Endothelial cell of umbilical vein (primary cell): ENCODE data around the gene SRGAP3. TPM values are rescaled to one million over a fixed set of nuclear protein-coding genes. Genes with fewer than 3 reads are reported as not detected.

Experiments used
- BruUV-seq: library from RNA; stranded (reverse); fragments of 400-500 nt; replicated peaks from 2 replicates; lab custom pipeline; 2021; lab: Mats Ljungman, UMichigan
- CTCF ChIA-PET: fragments of 300-600, 350-600 bp; sonication (Branson Sonifier 250); formaldehyde crosslinking; loops from one replicate; lab custom pipeline; 2021; ENCODE audit warnings: antibody characterized with exemption, inconsistent platforms; lab: Charles Lee
- POLR2A ChIA-PET: fragments of 300-600, 350-600 bp; sonication (Branson Sonifier 250); formaldehyde crosslinking; loops from one replicate; lab custom pipeline; 2021; ENCODE audit warnings: antibody characterized with exemption, inconsistent platforms; lab: Charles Lee
- DNase-seq: peaks from one replicate; pipeline ENCODE4 v3.0.0-alpha.2; 2011; ENCODE audit warnings: low read depth, low spot score
- FAIRE-seq: peaks from 2 replicates; lab custom pipeline; 2011; peaks lifted over from hg19 to GRCh38; lab: Jason Lieb, UNC
- H2AFZ ChIP-seq: 2 replicates; pipeline ENCODE4 v1.6.0; 2012; ENCODE audit warnings: low read depth, low read length, control low read depth, inconsistent platforms
- H3K27ac ChIP-seq: 2 replicates; pipeline ENCODE4 v1.5.1; 2011; ENCODE audit warnings: low read depth, mild to moderate bottlenecking, control low read depth, low read length, moderate library complexity; ENCODE audit not compliant: insufficient read depth
- H3K27me3 ChIP-seq, 2 experiments: 2 replicates each; pipeline versions ENCODE4 v1.6.0 to v1.6.1; 2011; ENCODE audit warnings: low read length in 2 of 2, mixed read lengths in 1 of 2; ENCODE audit not compliant: control insufficient read depth in 2 of 2, insufficient read depth in 2 of 2
- H3K36me3 ChIP-seq, 2 experiments: 2 replicates in 1 of 2; 3 replicates in 1 of 2; pipeline ENCODE4 v1.5.1; 2011; ENCODE audit warnings: low read length in 2 of 2, mild to moderate bottlenecking in 1 of 2, moderate library complexity in 1 of 2; ENCODE audit not compliant: control insufficient read depth in 2 of 2, insufficient read depth in 2 of 2; ENCODE audit errors: extremely low read depth in 1 of 2
- H3K4me1 ChIP-seq: 3 replicates; pipeline ENCODE4 v1.5.1; 2011; ENCODE audit warnings: mild to moderate bottlenecking, low read length; ENCODE audit not compliant: control insufficient read depth, insufficient read depth; ENCODE audit errors: extremely low read depth
- H3K4me2 ChIP-seq: 2 replicates; pipeline ENCODE4 v1.6.1; 2011; ENCODE audit warnings: low read length, control low read depth, mixed read lengths; ENCODE audit not compliant: insufficient read depth
- H3K4me3 ChIP-seq, 3 experiments: fragments of 200-600 bp in 1 of 3; sonication (generic), shearing (Covaris generic) in 1 of 3; replicated peaks in 1 of 3; 2 replicates each; pipeline ENCODE4 v1.5.1; 2011 to 2016; ENCODE audit warnings: control low read depth in 3 of 3, low read length in 3 of 3, mild to moderate bottlenecking in 2 of 3, inconsistent platforms in 1 of 3, low read depth in 1 of 3, moderate library complexity in 1 of 3; ENCODE audit not compliant: insufficient read depth in 1 of 3
- H3K79me2 ChIP-seq: 2 replicates; pipeline ENCODE4 v1.6.0; 2012; ENCODE audit warnings: low read length, inconsistent platforms; ENCODE audit not compliant: control insufficient read depth, insufficient read depth
- H3K9ac ChIP-seq: replicated peaks from 2 replicates; pipeline ENCODE3; 2011; ENCODE audit warnings: low read length, control low read depth; ENCODE audit not compliant: insufficient read depth; ENCODE audit errors: extremely low read depth
- H3K9me1 ChIP-seq: replicated peaks from 3 replicates; pipeline ENCODE4 v1.6.0; 2011; ENCODE audit warnings: mild to moderate bottlenecking, low read length; ENCODE audit not compliant: control insufficient read depth, insufficient read depth; ENCODE audit errors: extremely low read depth
- H3K9me3 ChIP-seq: replicated peaks from 2 replicates; pipeline ENCODE4 v1.5.1; 2012; ENCODE audit warnings: low read length, inconsistent platforms; ENCODE audit not compliant: control insufficient read depth, insufficient read depth
- H4K20me1 ChIP-seq: replicated peaks from 2 replicates; pipeline ENCODE3; 2011; ENCODE audit warnings: mild to moderate bottlenecking, low read length; ENCODE audit not compliant: control insufficient read depth, insufficient read depth; ENCODE audit errors: extremely low read depth
- FOS ChIP-seq: IDR thresholded peaks from 2 replicates; pipeline ENCODE4 v1.6.1; 2011; ENCODE audit warnings: mild to moderate bottlenecking, low read length, moderate library complexity, borderline replicate concordance; ENCODE audit not compliant: insufficient read depth
- GATA2 ChIP-seq: IDR thresholded peaks from 2 replicates; pipeline ENCODE4 v1.7.0; 2011; ENCODE audit warnings: low read depth, mild to moderate bottlenecking, moderate library complexity, mixed read lengths, low read length; ENCODE audit not compliant: insufficient read length, insufficient read depth
- JUN ChIP-seq: IDR thresholded peaks from 2 replicates; pipeline ENCODE4 v1.6.1; 2011; ENCODE audit warnings: borderline replicate concordance, low read depth; ENCODE audit not compliant: insufficient read length, insufficient read depth
- MYC ChIP-seq: IDR thresholded peaks from one replicate; pipeline ENCODE4 v1.6.1; 2011; ENCODE audit warnings: mild to moderate bottlenecking, low read depth, low read length
- POLR2A ChIP-seq: IDR thresholded peaks from 2 replicates; pipeline ENCODE4 v1.6.1; 2012; ENCODE audit warnings: low read depth, mild to moderate bottlenecking, control low read depth, low read length
- POLR2AphosphoS5 ChIP-seq: IDR thresholded peaks from 2 replicates; pipeline ENCODE4 v1.6.1; 2012; ENCODE audit warnings: low read depth, mild to moderate bottlenecking, control low read depth, low read length, moderate library complexity; ENCODE audit not compliant: insufficient read depth
- dilution Hi-C: fragments of 300-500 bp; cut with MboI; formaldehyde crosslinking; loops from one replicate; pipeline ENCODE4 v1.15.0; 2019; ENCODE audit warnings: low sequenced_read_pairs; ENCODE audit not compliant: extremely low pct_ligation_motif_present
- intact Hi-C: fragments of 100-400 bp; cut with micrococcal nuclease; formaldehyde crosslinking; loops from one replicate; pipeline ENCODE4 v1.10.0; 2022
- polyA plus RNA-seq, 4 experiments: library from polyadenylated mRNA; depleted of rRNA in 3 of 4; stranded (reverse) in 3 of 4; unstranded in 1 of 4; fragments of >200 nt; gene quantifications; 2 replicates each; pipeline versions ENCODE4 v1.2.1 to v1.2.3, GENCODE V29; 2011 to 2012; ENCODE audit warnings: missing spikeins in 1 of 4
- total RNA-seq: library from RNA; stranded (reverse); gene quantifications from 2 replicates; pipeline ENCODE4 v1.2.3, GENCODE V29; 2021
- TF ChIP-seq, protein P1 (sequence below), 2 donors: IDR thresholded peaks; 1 replicate in 1 of 2; 2 replicates in 1 of 2; pipeline ENCODE4 v1.5.1; 2011; ENCODE audit warnings: low read length in 2 of 2, mild to moderate bottlenecking in 2 of 2, moderate library complexity in 2 of 2, control low read depth in 1 of 2, inconsistent platforms in 1 of 2, low read depth in 1 of 2; ENCODE audit not compliant: insufficient read depth in 1 of 2; ENCODE audit errors: extremely low read depth in 1 of 2
- TF ChIP-seq, protein P2 (sequence below): IDR thresholded peaks from 2 replicates; pipeline ENCODE4 v1.6.1; 2011; ENCODE audit not compliant: insufficient read depth, insufficient read length

The SRGAP3 gene
- total and polyA plus RNA-seq, 2 donors (not counting 3 experiments of a cell fraction or from before 2014, with no cell fraction given) = 0.06 TPM; not detected in 1

DNA sequence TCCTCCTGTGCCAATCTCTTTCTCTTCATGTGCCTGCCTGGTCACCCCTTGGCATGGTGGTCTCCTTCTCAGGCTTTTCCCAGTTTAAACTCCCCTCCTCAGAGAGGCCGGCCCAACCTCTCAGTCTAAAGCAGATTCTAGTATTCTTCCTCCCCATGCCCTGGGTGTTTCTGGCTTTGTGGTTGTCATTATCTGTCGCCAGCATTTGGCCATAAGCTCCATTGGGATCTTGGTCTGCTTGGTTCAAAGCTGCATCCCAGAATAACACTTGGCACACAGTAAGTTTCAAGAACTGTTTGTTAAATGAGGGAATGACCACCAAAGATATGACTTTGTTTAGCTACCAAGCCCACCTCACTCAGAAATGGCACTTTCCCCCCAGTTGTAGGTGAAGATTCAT, 275.0 kb downstream of the SRGAP3 start:
- no peak overlapping the region for H2AFZ ChIP-seq
- no peaks in the 10 kb centered on the region for H3K79me2 ChIP-seq
- H4K20me1 ChIP-seq = no peaks in the 10 kb centered on the region
- dilution Hi-C loops = no loop called here
- H3K4me2 ChIP-seq = no peak overlapping the region
- H3K9me1 ChIP-seq = no peaks in the 10 kb centered on the region
- no peak overlapping the region for H3K9ac ChIP-seq
- no peak for FAIRE-seq
- no peaks in the 10 kb centered on the region for H3K36me3 ChIP-seq
- intact Hi-C loops = no loop called here
- no TSS peak for BruUV-seq
- no peak overlapping the region for H3K27ac ChIP-seq
- peaks cover 1 to 2% of the 10 kb centered on the region in 2 experiments for H3K27me3 ChIP-seq
- no peak for TF ChIP-seq POLR2AphosphoS5
- TF ChIP-seq, protein P1, sequence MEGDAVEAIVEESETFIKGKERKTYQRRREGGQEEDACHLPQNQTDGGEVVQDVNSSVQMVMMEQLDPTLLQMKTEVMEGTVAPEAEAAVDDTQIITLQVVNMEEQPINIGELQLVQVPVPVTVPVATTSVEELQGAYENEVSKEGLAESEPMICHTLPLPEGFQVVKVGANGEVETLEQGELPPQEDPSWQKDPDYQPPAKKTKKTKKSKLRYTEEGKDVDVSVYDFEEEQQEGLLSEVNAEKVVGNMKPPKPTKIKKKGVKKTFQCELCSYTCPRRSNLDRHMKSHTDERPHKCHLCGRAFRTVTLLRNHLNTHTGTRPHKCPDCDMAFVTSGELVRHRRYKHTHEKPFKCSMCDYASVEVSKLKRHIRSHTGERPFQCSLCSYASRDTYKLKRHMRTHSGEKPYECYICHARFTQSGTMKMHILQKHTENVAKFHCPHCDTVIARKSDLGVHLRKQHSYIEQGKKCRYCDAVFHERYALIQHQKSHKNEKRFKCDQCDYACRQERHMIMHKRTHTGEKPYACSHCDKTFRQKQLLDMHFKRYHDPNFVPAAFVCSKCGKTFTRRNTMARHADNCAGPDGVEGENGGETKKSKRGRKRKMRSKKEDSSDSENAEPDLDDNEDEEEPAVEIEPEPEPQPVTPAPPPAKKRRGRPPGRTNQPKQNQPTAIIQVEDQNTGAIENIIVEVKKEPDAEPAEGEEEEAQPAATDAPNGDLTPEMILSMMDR (IDR thresholded peaks at IDR 0.05; ENCODE audit: extremely low read depth in 1 of 2, insufficient read depth in 1 of 2, low read depth in 1 of 2, low read length in 2 of 2) = no peak
- TF ChIP-seq, protein P2, sequence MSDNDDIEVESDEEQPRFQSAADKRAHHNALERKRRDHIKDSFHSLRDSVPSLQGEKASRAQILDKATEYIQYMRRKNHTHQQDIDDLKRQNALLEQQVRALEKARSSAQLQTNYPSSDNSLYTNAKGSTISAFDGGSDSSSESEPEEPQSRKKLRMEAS = no peak
- TF ChIP-seq FOS = no peak
- no peak for TF ChIP-seq JUN
- no peak for TF ChIP-seq POLR2A
- TF ChIP-seq MYC = no peak
- TF ChIP-seq GATA2 = no peak
- CTCF ChIA-PET = interaction anchor here (1.4 to 7.9 kb wide), 3 partner anchors 13 to 328 kb away, joined by 3 to 73 read pairs (median 5); partner anchors contain the start of gene OXTR
- H3K4me3 ChIP-seq = no peak overlapping the region
- H3K9me3 ChIP-seq = no peaks in the 10 kb centered on the region
- no peak for DNase-seq
- H3K4me1 ChIP-seq = no peaks in the 10 kb centered on the region
- POLR2A ChIA-PET = no interaction called here
